ENCODE data around the gene EMILIN3.

EMILIN3 gene

DNA sequence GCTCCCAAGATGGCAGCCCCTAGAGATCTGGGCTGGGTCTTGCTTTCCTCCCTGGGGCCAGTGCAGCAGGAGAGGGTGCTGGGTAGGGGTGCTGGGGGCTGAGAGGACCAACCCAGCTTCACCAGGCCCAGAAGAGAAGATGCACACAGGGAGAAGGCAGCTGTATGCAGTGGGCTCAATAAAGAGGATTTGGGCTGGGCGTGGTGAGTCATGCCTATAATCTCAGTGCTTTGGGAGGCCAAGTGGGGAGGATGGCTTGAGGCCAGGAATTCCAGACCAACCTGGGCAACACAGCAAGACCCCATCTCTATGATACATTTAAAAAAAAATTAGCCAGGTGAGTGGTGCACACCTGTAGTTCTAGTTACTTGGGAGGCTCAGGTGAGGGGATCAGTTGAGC lies 25.7 kb upstream of the EMILIN3 start:
- no peak for DNase-seq (ENCODE audit: low spot score)

GRCh38 chr20:41391587-41392001 lies 25.0 kb upstream of the EMILIN3 start:
- DNase-seq (ENCODE audit: low spot score) = no peak

DNA sequence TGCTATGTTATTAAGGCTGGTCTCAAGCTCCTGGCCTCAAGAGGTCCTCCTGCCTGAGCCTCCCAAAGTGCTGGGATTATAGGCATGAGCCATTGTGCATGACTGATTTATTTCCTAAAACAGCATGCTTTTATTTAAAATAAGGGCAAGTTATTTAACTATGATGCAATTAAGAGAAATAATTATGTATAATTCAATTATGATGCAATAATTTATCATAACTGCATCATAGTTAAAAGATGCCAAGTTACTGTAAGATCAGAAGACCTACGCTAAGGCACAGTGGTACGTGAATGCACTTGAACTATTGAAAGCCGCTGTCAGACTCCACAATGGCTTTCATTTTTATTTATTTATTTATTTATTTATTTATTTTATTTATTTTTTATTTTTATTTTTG lies 24.3 kb upstream of the EMILIN3 start:
- no peak for DNase-seq (ENCODE audit: low spot score)

DNA sequence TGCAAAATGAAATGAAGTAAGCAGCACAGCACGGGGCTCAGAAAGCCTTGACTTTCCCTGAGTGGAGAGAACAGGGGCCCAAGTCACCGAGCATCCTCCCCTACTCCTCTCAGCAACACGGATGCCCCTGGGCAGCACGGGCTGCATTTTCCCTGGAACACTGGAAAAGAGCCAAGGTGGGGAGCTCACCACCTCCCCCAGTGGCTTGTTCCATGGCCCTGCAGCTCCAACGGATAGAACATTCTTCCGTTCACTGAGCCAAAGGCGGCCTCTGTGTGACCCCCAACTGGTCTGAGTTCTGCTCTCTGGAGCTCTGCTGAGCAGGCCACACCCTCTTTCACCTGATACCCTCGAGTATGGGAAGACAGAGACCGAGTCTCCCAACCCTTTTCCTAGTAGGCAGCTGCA lies 20.8 kb upstream of the EMILIN3 start:
- DNase-seq (ENCODE audit: low spot score) = no peak

GRCh38 chr20:41386502-41387427 lies 20.1 kb upstream of the EMILIN3 start:
- no peak for DNase-seq (ENCODE audit: low spot score)

GRCh38 chr20:41382791-41383305 lies 16.2 kb upstream of the EMILIN3 start:
- no peak for DNase-seq (ENCODE audit: low spot score)

DNA sequence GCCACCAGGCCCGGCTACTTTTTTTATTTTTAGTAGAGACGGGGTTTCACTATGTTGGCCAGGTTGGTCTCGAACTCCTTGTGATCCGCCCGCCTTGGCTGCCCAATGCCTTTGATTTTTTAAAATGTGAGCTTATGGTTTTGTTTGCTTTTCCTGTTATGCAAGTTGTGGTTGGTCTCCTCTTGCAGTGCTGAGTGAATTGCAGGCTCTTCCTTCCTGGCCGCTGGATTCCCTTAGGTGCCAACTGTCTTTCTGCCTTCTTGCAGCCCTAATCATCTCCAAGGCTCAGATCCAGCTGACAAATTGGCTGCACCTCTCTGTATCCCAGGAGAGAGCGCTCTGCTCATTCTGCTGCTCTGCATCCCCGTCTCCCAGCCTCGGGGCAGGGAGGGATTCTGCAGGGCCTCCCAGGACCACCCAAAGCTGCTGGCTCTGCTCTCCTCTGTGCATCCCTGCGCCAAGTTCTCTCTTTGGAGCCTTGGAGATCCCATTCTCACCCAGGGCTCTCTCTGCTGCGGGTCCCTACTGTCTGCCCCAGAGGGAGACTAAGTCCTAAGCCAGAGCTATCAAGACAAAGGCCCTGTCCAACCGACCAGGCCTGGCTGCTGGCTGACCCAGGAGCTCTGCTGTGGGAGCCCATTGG lies 14.1 kb upstream of the EMILIN3 start:
- DNase-seq (ENCODE audit: low spot score) = no peak

GRCh38 chr20:41379551-41379950 lies 12.9 kb upstream of the EMILIN3 start:
- no peak for DNase-seq (ENCODE audit: low spot score)

DNA sequence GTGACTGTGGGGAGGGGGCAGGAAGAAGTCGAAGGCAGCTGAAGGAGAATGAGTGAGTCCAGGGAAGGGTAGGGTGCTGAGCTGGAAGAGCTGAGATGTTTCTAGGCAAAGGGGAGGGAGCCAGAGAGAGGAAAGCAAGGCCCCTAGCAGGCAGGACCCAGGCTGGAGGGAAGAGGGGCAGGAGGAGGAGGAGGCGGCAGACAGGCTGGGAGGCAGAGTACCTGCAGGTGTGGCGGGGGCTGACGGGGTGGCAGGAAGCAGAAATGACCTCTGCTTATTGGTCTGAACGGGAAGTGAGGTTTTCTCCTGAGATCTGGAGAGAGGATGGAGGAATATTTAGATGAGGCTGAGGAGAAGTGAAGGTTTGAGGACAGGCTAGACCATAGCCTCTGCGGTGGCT lies 10.7 kb upstream of the EMILIN3 start:
- no peak for DNase-seq (ENCODE audit: low spot score)

GRCh38 chr20:41376349-41376748 lies 9.7 kb upstream of the EMILIN3 start:
- no peak for DNase-seq (ENCODE audit: low spot score)

GRCh38 chr20:41375846-41376245 lies 9.2 kb upstream of the EMILIN3 start:
- DNase-seq (ENCODE audit: low spot score) = no peak

DNA sequence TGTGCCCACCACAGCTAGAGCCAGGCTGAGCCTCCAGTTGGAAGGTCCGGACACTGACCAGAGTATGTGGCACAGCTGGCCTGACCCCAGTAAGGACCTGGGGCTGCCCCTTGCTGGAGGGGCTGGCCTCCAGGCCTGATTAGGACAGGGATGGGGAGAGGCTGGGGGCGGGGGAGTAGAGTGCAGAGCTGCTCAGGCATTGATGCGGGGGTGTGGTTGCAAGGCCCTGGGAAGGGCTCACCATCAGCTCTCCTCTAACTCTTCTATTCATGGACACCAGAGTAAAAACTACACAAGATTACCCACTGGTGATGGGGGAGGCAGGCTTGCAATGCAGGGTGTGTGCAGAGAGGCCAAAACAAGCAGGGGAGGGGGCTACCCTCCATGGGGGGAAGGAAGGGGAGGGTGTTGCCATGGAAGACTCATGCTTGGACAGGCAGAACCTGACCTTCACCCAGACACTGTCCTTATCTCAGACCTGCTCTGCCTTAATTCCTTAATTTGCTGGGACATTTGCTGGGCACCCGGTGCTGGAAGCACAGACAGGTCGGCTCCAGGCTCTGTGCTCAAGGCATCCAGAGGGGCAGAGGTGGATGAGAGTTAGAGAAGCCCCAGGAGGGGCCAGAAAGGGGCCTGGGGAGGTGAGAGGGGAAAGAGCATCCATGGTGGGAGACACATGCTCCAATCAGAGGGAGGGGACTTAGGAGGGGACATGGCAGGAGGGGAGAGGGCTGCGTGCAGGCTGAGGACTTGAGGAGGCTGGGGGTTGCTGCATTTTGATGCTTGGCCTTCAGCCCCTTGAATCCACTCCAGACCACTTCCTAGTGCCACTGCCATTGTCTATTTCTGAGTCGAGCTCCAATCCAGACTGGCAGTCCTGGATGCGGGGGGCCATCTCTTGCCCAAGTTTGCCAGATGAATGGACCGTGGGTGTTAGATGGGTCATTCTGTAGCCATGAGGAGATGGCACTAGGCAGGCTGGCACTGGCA lies 7.6 kb upstream of the EMILIN3 start:
- DNase-seq (ENCODE audit: low spot score) = no peak

DNA sequence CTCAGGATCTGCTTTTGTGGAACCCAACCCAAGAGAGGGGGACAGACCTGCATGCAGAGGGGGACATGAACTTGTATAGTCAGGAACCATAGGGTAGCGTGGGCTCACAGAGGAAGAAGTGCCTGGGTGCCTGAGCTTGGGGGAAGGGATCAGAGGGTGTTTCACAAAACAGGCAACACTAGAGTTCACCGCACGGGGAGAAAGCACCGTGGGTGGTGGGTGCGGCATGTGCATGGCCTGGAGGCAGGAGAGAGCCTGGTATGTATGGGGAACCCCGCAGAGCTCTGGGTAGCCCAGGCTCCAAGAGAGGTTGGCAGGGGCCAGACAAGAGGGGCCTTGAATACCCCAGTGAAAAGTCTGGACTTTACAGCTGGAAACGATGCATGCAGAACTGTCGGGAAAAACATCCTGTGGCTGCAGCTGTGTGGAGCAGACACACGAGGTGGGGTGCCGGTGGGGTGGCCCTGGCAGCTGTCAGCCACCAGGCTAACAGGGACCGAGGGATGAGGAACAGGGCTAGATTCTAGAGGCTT lies 6.7 kb upstream of the EMILIN3 start:
- no peak for DNase-seq (ENCODE audit: low spot score)

DNA sequence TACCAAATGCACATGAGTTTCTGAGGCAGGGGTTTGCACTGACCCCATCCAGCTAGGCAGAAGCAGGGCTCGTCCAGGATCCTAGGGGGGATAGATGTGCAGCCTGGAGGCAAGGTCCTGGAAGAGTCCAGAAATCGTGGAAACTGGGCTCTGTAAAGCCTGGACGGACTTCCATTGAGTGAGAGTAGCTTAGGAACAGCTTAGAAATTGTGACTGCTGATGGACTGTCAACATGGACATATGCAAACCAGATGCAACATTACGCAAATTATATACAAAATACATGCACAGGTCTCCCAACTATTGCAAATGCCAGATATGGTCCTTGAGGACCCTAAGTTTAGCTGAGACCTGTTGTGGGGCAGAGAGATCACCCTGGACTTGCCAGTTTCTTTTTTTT lies 4.8 kb upstream of the EMILIN3 start:
- DNase-seq (ENCODE audit: low spot score) = no peak

DNA sequence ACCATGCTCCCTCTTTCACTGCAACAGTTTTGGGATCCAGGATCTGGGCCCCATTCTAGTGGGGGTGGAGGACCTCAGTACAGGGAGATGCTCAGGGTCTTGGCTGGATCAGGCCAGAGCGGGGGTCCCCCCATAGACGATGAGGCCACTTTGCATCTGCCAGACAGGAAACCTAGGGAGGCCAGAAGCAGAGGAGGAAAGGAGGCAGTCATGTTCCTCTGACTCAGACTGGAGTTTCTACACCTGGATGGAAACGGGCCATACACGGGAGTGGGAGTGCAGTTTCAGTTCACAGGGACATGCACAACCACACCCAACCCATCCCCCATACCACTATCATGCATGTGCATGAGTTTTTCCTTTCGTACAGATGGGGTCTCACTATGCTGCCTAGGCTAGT lies 3.6 kb upstream of the EMILIN3 start:
- DNase-seq (ENCODE audit: low spot score) = no peak

GRCh38 chr20:41369673-41370072 lies 3.1 kb upstream of the EMILIN3 start:
- no peak for DNase-seq (ENCODE audit: low spot score)

- no peak for DNase-seq (ENCODE audit: low spot score)
Measured at GRCh38 chr20:41367956-41368355, 1.3 kb upstream of the EMILIN3 start.

- DNase-seq (ENCODE audit: low spot score) = no peak
Measured at GRCh38 chr20:41367393-41367695, 726 bp upstream of the EMILIN3 start.

- no peak for DNase-seq (ENCODE audit: low spot score)
Measured at GRCh38 chr20:41365777-41366545, 657 bp downstream of the EMILIN3 start.

DNA sequence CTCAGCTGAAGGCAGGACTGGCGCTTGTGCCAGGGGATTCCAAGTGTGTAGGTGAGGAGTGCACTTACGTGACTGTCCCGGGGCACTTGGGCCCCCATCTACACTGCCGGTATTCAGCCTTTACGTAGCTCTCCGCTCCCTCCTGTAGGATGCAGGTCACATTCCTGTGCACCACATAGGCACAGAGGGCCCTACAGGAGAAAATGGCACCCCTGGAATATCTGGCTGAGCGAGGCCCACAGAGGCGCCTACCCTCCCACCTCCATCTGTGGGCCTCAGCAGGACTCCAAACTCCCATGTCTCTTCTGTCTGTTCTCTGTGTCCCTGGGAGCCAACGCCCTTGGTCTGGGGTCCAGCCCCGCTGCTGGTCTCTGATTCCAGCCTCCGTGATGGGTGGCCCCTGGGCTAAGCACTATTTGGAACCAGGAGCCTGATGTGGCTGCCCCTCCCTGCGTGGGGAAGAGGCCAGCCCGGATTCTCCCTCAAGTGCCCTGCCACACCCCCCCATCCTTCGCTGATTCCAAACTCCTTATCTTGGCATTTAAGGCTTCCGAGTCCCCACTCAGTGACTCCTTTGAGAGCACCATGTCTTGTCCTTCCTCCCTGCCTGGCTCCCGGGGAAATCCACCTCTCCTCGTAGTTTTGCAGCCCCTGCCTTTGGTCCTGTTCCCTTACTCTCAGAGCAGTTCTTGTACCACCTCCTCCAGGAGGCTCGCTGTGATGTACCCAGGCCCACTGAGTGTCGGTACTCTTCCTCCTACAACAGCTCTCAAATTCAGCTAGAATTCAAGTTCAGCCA lies 1.5 kb downstream of the EMILIN3 start:
- DNase-seq (ENCODE audit: low spot score) = no peak

Measured in CD4-positive, alpha-beta T cell treated with Interleukin-6 at 100 ng/mL for 8 hours (primary cell).